HEK293 (cell line): ENCODE data around the gene RBM4B.

ENCODE experiments used
- CTCF ChIA-PET: fragments of 350-600 bp; formaldehyde crosslinking; extraction: SDS; loops from one replicate; lab custom pipeline; 2021; ENCODE audit warnings: antibody characterized with exemption; lab: Yijun Ruan, JAX
- POLR2A ChIA-PET: fragments of 300-600 bp; formaldehyde crosslinking; extraction: SDS; loops from one replicate; lab custom pipeline; 2020; ENCODE audit warnings: antibody characterized with exemption, inconsistent platforms; lab: Yijun Ruan, JAX
- H3K27ac ChIP-seq: fragments of 200-500 bp; sonication (Bioruptor generic); 2 replicates; pipeline ENCODE4 v1.5.1; 2014; ENCODE audit warnings: low read depth, low read length, control low read depth, inconsistent platforms; ENCODE audit errors: extremely low read depth
- H3K36me3 ChIP-seq, 2 experiments: fragments of 200-500 bp in 1 of 2; sonication (Bioruptor generic) in 1 of 2; 1 replicate in 1 of 2; 2 replicates in 1 of 2; pipeline ENCODE4 v1.5.1; 2014 to 2017; ENCODE audit warnings: inconsistent platforms in 2 of 2, low read length in 2 of 2; ENCODE audit not compliant: control insufficient read depth in 2 of 2, insufficient read depth in 1 of 2
- H3K4me1 ChIP-seq: fragments of 200-500 bp; sonication (Bioruptor generic); 2 replicates; pipeline ENCODE4 v1.5.1; 2014; ENCODE audit warnings: mild to moderate bottlenecking, low read length, inconsistent platforms; ENCODE audit not compliant: control insufficient read depth, insufficient read depth
- H3K4me3 ChIP-seq: 2 replicates; pipeline ENCODE4 v1.5.1; 2011; ENCODE audit warnings: low read depth, mild to moderate bottlenecking, control low read depth, low read length, moderate library complexity
- H3K9me3 ChIP-seq: fragments of 200-500 bp; sonication (Bioruptor generic); 2 replicates; pipeline ENCODE4 v1.5.1; 2014; ENCODE audit warnings: low read depth, low read length, inconsistent platforms; ENCODE audit not compliant: control insufficient read depth, insufficient read depth
- ELK4 ChIP-seq: IDR thresholded peaks from 2 replicates; pipeline ENCODE4 v1.6.1; 2011; ENCODE audit warnings: mild to moderate bottlenecking, low read depth, low read length, borderline replicate concordance
- HOXD13 ChIP-seq: sonication (generic); formaldehyde crosslinking; IDR thresholded peaks from 2 replicates; pipeline ENCODE4 v1.8.0; 2022; ENCODE audit warnings: missing genetic modification reagents, borderline replicate concordance
- KLF1 ChIP-seq: fragments of 450-650 bp; formaldehyde crosslinking; IDR thresholded peaks from 2 replicates; pipeline ENCODE4 v1.5.1; 2016; ENCODE audit warnings: missing biosample characterization, missing genetic modification characterization
- REPIN1 ChIP-seq: fragments of 450-650 bp; formaldehyde crosslinking; IDR thresholded peaks from 2 replicates; pipeline ENCODE4 v1.5.1; 2017; ENCODE audit warnings: missing biosample characterization, missing genetic modification characterization, low read depth
- ZBTB1 ChIP-seq: fragments of 450-650 bp; formaldehyde crosslinking; IDR thresholded peaks from 2 replicates; pipeline ENCODE4 v1.5.1; 2016; ENCODE audit warnings: missing biosample characterization, missing genetic modification characterization
- ZBTB10 ChIP-seq: fragments of 450-650 bp; formaldehyde crosslinking; IDR thresholded peaks from 2 replicates; pipeline ENCODE4 v1.5.1; 2016; ENCODE audit warnings: missing biosample characterization, missing genetic modification characterization
- ZBTB8A ChIP-seq: fragments of 450-650 bp; formaldehyde crosslinking; IDR thresholded peaks from 2 replicates; pipeline ENCODE4 v1.5.1; 2016; ENCODE audit warnings: missing biosample characterization, missing genetic modification characterization
- ZEB2 ChIP-seq: fragments of 450-650 bp; formaldehyde crosslinking; IDR thresholded peaks from 2 replicates; pipeline ENCODE4 v1.5.1; 2016; ENCODE audit warnings: missing biosample characterization, missing genetic modification characterization
- ZNF112 ChIP-seq: fragments of 450-650 bp; formaldehyde crosslinking; IDR thresholded peaks from 2 replicates; pipeline ENCODE4 v1.5.0; 2017; ENCODE audit warnings: missing biosample characterization, missing genetic modification characterization
- ZNF146 ChIP-seq: fragments of 450-650 bp; formaldehyde crosslinking; IDR thresholded peaks from 2 replicates; pipeline ENCODE4 v1.5.1; 2016; ENCODE audit warnings: missing biosample characterization, missing genetic modification characterization
- ZNF16 ChIP-seq: fragments of 450-650 bp; formaldehyde crosslinking; IDR thresholded peaks from 2 replicates; pipeline ENCODE4 v1.5.1; 2016; ENCODE audit warnings: low read depth, missing biosample characterization, missing genetic modification characterization
- ZNF174 ChIP-seq: fragments of 450-650 bp; formaldehyde crosslinking; IDR thresholded peaks from 2 replicates; pipeline ENCODE4 v1.5.0; 2017; ENCODE audit warnings: missing biosample characterization, mild to moderate bottlenecking, missing genetic modification characterization
- ZNF223 ChIP-seq: fragments of 450-650 bp; formaldehyde crosslinking; IDR thresholded peaks from 2 replicates; pipeline ENCODE4 v1.5.1; 2016; ENCODE audit warnings: missing biosample characterization, missing genetic modification characterization
- ZNF23 ChIP-seq: fragments of 450-650 bp; formaldehyde crosslinking; IDR thresholded peaks from 2 replicates; pipeline ENCODE4 v1.5.1; 2016; ENCODE audit warnings: missing biosample characterization, missing genetic modification characterization, borderline replicate concordance
- ZNF302 ChIP-seq: fragments of 450-650 bp; formaldehyde crosslinking; IDR thresholded peaks from 2 replicates; pipeline ENCODE4 v1.5.1; 2016; ENCODE audit warnings: missing biosample characterization, missing genetic modification characterization, low read depth
- ZNF449 ChIP-seq: fragments of 450-650 bp; formaldehyde crosslinking; IDR thresholded peaks from 2 replicates; pipeline ENCODE4 v1.5.1; 2017; ENCODE audit warnings: missing biosample characterization, mild to moderate bottlenecking, missing genetic modification characterization, moderate library complexity
- ZNF776 ChIP-seq: fragments of 450-650 bp; formaldehyde crosslinking; IDR thresholded peaks from 2 replicates; pipeline ENCODE4 v1.5.0; 2017; ENCODE audit warnings: missing biosample characterization, missing genetic modification characterization, borderline replicate concordance
- ZNF785 ChIP-seq: fragments of 450-650 bp; formaldehyde crosslinking; IDR thresholded peaks from 2 replicates; pipeline ENCODE4 v1.5.1; 2016; ENCODE audit warnings: missing biosample characterization, missing genetic modification characterization
- TF ChIP-seq, protein P1 (sequence below): fragments of 450-650 bp; formaldehyde crosslinking; IDR thresholded peaks from 2 replicates; pipeline ENCODE4 v1.5.1; 2016; ENCODE audit warnings: missing biosample characterization, missing genetic modification characterization

RBM4B gene

GRCh38 chr11:66722745-66723651 is 45.3 kb upstream of the RBM4B start:
- no peak overlapping the region for H3K27ac ChIP-seq
- H3K4me3 ChIP-seq = no peak overlapping the region
- no peaks in the 10 kb centered on the region for H3K9me3 ChIP-seq
- ChIA-PET CTCF (interaction anchor here (0.8 to 1.2 kb wide), 2 partner anchors 28 to 29 kb away, joined by 3 to 4 read pairs; no protein-coding TSS in a partner anchor), POLR2A (interaction anchor here (0.5 to 0.7 kb wide), 2 partner anchors 34 to 85 kb away, joined by 3 read pairs; partner anchors contain the start of gene RBM4)
- H3K4me1 ChIP-seq = peaks cover 11% of the 10 kb centered on the region; the same call in 1 of the 2 replicates
- H3K36me3 ChIP-seq = peaks cover 0 to 22% of the 10 kb centered on the region in 2 experiments; a peak in 2 of 3 replicates
- no peak for TF ChIP-seq ZNF785
- TF ChIP-seq REPIN1 (tag by site-specific recombination) = no peak
- no peak for TF ChIP-seq HOXD13 (CRISPR knock-in tag)
- no peak for TF ChIP-seq ZBTB10 (tag by site-specific recombination)
- no peak for TF ChIP-seq ZNF449 (tag by site-specific recombination)
- TF ChIP-seq ZNF776 (tag by site-specific recombination) = no peak
- TF ChIP-seq, protein P1, sequence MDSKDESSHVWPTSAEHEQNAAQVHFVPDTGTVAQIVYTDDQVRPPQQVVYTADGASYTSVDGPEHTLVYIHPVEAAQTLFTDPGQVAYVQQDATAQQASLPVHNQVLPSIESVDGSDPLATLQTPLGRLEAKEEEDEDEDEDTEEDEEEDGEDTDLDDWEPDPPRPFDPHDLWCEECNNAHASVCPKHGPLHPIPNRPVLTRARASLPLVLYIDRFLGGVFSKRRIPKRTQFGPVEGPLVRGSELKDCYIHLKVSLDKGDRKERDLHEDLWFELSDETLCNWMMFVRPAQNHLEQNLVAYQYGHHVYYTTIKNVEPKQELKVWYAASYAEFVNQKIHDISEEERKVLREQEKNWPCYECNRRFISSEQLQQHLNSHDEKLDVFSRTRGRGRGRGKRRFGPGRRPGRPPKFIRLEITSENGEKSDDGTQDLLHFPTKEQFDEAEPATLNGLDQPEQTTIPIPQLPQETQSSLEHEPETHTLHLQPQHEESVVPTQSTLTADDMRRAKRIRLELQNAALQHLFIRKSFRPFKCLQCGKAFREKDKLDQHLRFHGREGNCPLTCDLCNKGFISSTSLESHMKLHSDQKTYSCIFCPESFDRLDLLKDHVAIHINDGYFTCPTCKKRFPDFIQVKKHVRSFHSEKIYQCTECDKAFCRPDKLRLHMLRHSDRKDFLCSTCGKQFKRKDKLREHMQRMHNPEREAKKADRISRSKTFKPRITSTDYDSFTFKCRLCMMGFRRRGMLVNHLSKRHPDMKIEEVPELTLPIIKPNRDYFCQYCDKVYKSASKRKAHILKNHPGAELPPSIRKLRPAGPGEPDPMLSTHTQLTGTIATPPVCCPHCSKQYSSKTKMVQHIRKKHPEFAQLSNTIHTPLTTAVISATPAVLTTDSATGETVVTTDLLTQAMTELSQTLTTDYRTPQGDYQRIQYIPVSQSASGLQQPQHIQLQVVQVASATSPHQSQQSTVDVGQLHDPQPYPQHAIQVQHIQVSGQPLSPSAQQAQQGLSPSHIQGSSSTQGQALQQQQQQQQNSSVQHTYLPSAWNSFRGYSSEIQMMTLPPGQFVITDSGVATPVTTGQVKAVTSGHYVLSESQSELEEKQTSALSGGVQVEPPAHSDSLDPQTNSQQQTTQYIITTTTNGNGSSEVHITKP (tag by site-specific recombination) = no peak
- TF ChIP-seq ZNF146 (tag by site-specific recombination) = no peak
- no peak for TF ChIP-seq ZBTB1 (tag by site-specific recombination)
- TF ChIP-seq ELK4 = no peak
- no peak for TF ChIP-seq ZNF174 (tag by site-specific recombination)
- TF ChIP-seq ZNF112 (tag by site-specific recombination) = no peak
- no peak for TF ChIP-seq ZNF16 (tag by site-specific recombination)
- no peak for TF ChIP-seq ZNF302 (tag by site-specific recombination)
- no peak for TF ChIP-seq ZEB2 (tag by site-specific recombination)
- no peak for TF ChIP-seq ZBTB8A (tag by site-specific recombination)
- TF ChIP-seq ZNF23 (tag by site-specific recombination) = no peak
- no peak for TF ChIP-seq ZNF223 (tag by site-specific recombination)
- TF ChIP-seq KLF1 = no peak
